ENCODE data around the gene FARP1. TPM values are rescaled to one million over a fixed set of nuclear protein-coding genes. Genes with fewer than 3 reads are reported as not detected.

The FARP1 gene
- total RNA-seq, 2 experiments from 2014 or later = not detected

DNA sequence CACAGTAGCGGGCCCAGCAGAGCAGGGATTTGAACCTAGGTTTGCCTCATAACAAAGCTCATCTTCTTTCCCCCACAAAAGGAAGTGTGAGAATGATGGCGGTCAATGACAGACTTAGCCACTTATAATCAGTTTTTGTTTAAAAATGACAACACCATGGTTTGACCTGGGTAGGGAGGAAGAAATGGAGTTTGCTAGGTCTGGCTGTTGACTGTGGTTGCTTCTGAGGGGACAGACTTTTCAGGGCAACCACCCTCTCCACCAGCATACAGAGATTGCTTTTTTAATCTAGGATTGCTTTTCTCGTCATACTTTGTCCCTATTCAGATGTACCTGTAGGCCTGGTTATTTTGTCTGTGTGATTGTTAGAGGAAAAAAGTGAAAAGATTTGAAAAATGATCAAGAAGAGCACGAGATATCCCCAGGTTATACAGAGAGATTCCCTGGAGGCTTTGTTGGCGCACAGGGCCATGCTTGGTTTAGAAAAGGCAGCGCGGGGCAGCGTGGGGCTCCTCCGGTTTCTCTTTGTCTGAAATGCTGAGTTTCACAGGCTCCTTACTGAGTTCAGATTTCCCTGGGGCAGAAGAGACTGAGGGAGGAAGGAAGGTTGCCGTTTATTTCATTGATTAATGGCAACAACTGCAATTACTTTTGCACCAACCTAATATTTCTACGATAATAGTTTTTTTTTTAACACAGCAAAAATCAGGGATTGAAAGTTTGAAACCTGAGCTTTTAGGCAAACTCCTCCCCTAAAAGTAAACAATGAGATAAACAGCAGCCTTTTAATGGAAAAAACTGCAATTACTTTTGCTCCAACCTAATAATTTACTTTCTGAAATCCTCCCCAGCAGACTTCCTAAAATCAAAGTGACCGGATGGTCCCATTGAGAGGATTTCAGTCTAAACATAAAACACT lies 131.2 kb downstream of the FARP1 start:
- no peak for DNase-seq (ENCODE audit: low spot score)
- Histone ChIP-seq H3K4me3 (ENCODE audit: low read depth, low read length, poor library complexity, severe bottlenecking) (no peak overlapping the region), H3K4me1 (ENCODE audit: insufficient read depth, low read length, poor library complexity, severe bottlenecking) (no peaks in the 10 kb centered on the region), H2AFZ (ENCODE audit: low read length) (no peak overlapping the region), H3K79me2 (ENCODE audit: insufficient read depth, low read depth, low read length) (no peaks in the 10 kb centered on the region), H3K4me2 (ENCODE audit: low read length) (no peak overlapping the region), H3K9me3 (ENCODE audit: low read length) (no peaks in the 10 kb centered on the region), H3K36me3 (ENCODE audit: insufficient read depth, low read length) (no peaks in the 10 kb centered on the region), H3K9me2 (ENCODE audit: insufficient read depth, low read length) (no peaks in the 10 kb centered on the region), H3K27ac (ENCODE audit: low read depth, low read length, poor library complexity, severe bottlenecking) (no peak overlapping the region), H4K20me1 (ENCODE audit: insufficient read depth, low read length) (no peaks in the 10 kb centered on the region)
- TF ChIP-seq, protein P1, sequence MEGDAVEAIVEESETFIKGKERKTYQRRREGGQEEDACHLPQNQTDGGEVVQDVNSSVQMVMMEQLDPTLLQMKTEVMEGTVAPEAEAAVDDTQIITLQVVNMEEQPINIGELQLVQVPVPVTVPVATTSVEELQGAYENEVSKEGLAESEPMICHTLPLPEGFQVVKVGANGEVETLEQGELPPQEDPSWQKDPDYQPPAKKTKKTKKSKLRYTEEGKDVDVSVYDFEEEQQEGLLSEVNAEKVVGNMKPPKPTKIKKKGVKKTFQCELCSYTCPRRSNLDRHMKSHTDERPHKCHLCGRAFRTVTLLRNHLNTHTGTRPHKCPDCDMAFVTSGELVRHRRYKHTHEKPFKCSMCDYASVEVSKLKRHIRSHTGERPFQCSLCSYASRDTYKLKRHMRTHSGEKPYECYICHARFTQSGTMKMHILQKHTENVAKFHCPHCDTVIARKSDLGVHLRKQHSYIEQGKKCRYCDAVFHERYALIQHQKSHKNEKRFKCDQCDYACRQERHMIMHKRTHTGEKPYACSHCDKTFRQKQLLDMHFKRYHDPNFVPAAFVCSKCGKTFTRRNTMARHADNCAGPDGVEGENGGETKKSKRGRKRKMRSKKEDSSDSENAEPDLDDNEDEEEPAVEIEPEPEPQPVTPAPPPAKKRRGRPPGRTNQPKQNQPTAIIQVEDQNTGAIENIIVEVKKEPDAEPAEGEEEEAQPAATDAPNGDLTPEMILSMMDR (conservative IDR thresholded peaks at IDR 0.05; ENCODE audit: low read length) = no peak
- no peak for TF ChIP-seq EZH2phosphoT487 (IDR thresholded peaks at IDR 0.05; ENCODE audit: borderline replicate concordance, low read depth, low read length)
- ChIA-PET POLR2A (interaction anchor here (0.6 kb wide), 1 partner anchor 125 kb away, joined by 3 read pairs; no protein-coding TSS in a partner anchor), CTCF (ENCODE audit: unreplicated experiment) (no interaction called here)
- no TSS peak for BruUV-seq (replicated peaks)
- intact Hi-C loops (cut with micrococcal nuclease; ENCODE audit: unreplicated experiment) = no loop called here

DNA sequence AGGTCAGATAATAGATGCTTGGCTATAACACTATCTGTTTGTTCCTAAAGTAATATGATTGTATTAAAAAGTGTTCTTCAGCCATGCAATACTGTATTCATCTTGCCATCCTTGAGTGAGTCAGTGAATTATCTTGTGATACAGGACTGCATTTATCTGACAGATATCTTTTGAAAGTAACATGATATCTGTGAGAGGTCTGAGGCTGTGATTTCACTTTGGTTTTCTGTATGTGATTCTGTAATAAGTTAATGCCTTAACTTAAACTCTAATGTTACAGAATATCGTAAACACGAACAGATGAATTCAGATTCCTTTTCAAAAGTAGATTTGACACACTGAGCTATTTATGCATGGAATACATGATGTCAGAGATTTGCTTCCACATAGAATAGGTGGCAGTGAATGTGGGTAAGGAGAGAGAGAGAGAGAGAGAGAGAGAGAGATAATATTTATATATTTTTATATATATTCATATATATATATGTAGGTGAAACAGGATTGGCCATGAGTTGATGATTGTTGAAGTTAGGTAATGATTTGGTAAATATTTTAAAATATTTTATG lies 132.1 kb downstream of the FARP1 start:
- Histone ChIP-seq H3K9me3 (ENCODE audit: low read length) (no peaks in the 10 kb centered on the region), H4K20me1 (ENCODE audit: insufficient read depth, low read length) (no peaks in the 10 kb centered on the region), H3K27ac (ENCODE audit: low read depth, low read length, poor library complexity, severe bottlenecking) (no peak overlapping the region), H3K36me3 (ENCODE audit: insufficient read depth, low read length) (no peaks in the 10 kb centered on the region), H3K4me1 (ENCODE audit: insufficient read depth, low read length, poor library complexity, severe bottlenecking) (no peaks in the 10 kb centered on the region), H2AFZ (ENCODE audit: low read length) (no peak overlapping the region), H3K4me3 (ENCODE audit: low read depth, low read length, poor library complexity, severe bottlenecking) (no peak overlapping the region), H3K79me2 (ENCODE audit: insufficient read depth, low read depth, low read length) (no peaks in the 10 kb centered on the region), H3K9me2 (ENCODE audit: insufficient read depth, low read length) (no peaks in the 10 kb centered on the region), H3K4me2 (ENCODE audit: low read length) (no peak overlapping the region)
- intact Hi-C loops (cut with micrococcal nuclease; ENCODE audit: unreplicated experiment) = no loop called here
- no peak for TF ChIP-seq EZH2phosphoT487 (IDR thresholded peaks at IDR 0.05; ENCODE audit: borderline replicate concordance, low read depth, low read length)
- TF ChIP-seq, protein P1 (conservative IDR thresholded peaks at IDR 0.05; ENCODE audit: low read length) = no peak
- CTCF ChIA-PET (ENCODE audit: unreplicated experiment) = no interaction called here
- DNase-seq (ENCODE audit: low spot score) = no peak
- POLR2A ChIA-PET = no interaction called here
- BruUV-seq (replicated peaks) = no TSS peak
